Mammary epithelial cell (primary cell): ENCODE results near the gene LGALS9.

Source experiments
- CTCF ChIP-seq, 2 donors: IDR thresholded peaks in 1 of 2; conservative IDR thresholded peaks in 1 of 2; 2 replicates each; pipeline ENCODE4 v1.5.1; 2011 to 2012; ENCODE audit warnings: inconsistent platforms in 2 of 2, low read length in 2 of 2, mild to moderate bottlenecking in 2 of 2, control low read depth in 1 of 2, low read depth in 1 of 2; ENCODE audit not compliant: insufficient read depth in 1 of 2; ENCODE audit errors: extremely low read depth in 1 of 2
- EZH2 ChIP-seq: IDR thresholded peaks from 2 replicates; pipeline ENCODE4 v1.6.1; 2012; ENCODE audit warnings: low read length, inconsistent platforms, borderline replicate concordance

- TF ChIP-seq EZH2: no peak
- TF ChIP-seq CTCF (conservative IDR thresholded peaks at IDR 0.05 in 1 of 2, IDR thresholded peaks at IDR 0.05 in 1 of 2; ENCODE audit: extremely low read depth in 1 of 2, insufficient read depth in 1 of 2, low read depth in 1 of 2, low read length in 2 of 2): no peak
Measured at GRCh38 chr17:27622986-27623385, 8.0 kb upstream of the LGALS9 start.
